Measurements from ENCODE around the gene FOXA1.
A peak's percentile ranks its signal among the peaks of the same experiment; 100 is the strongest.

The FOXA1 gene

DNA sequence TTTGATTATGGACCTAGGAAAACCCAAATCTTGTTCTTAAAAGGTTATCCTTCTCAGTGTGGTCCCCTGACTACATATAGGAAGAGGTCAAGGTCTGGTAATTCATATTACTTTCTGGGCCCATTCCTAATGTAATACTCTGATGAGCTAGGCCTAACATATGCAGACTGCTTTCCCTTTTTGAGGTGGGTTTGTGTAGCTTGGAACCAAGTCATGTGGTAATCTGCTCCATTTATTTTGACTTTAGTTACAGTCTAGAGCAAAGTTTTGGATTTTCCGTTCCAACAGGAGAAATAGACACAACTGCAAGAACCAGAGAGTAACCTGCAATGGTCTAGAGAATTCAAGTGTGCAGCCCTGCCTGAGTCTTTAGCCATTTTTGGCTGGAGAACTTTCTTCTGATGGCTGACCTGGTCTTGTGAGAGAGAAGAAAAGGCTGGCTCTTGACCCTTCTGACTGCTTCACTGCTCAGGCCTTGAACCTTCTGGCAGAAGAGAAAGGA, 22.9 kb upstream of the FOXA1 start:
- no peak for DNase-seq (ENCODE audit: low read depth, low spot score)
- TF ChIP-seq CTCF (IDR thresholded peaks at IDR 0.05; ENCODE audit: low read depth, low read length), result no peak
- in situ Hi-C loops (cut with HindIII; ENCODE audit: low sequenced_read_pairs), result no loop called here
- no peak overlapping the region for H3K4me3 ChIP-seq (ENCODE audit: low read depth, low read length)

DNA sequence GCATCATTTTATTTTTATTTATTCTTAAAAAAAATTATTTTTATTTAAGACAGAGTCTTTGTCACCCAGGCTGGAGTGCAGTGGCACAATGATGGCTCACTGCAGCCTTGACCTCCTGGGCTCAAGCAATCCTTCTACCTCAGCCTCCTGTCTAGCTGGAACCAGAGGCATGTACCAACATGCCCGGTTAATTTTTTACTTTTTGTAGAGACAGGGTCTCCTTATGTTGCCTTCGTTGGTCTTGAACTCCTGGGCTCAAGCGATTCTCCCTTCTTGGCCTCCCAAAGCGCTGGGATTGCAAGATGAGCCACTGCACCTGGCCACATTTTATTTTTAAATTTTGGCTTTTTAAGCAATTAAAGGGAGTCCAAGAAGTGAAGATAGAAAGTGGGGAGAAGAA, 21.8 kb upstream of the FOXA1 start:
- H3K4me3 ChIP-seq (ENCODE audit: low read depth, low read length), result no peak overlapping the region
- in situ Hi-C loops (cut with HindIII; ENCODE audit: low sequenced_read_pairs), result no loop called here
- no peak for DNase-seq (ENCODE audit: low read depth, low spot score)
- TF ChIP-seq CTCF (IDR thresholded peaks at IDR 0.05; ENCODE audit: low read depth, low read length), result no peak

DNA sequence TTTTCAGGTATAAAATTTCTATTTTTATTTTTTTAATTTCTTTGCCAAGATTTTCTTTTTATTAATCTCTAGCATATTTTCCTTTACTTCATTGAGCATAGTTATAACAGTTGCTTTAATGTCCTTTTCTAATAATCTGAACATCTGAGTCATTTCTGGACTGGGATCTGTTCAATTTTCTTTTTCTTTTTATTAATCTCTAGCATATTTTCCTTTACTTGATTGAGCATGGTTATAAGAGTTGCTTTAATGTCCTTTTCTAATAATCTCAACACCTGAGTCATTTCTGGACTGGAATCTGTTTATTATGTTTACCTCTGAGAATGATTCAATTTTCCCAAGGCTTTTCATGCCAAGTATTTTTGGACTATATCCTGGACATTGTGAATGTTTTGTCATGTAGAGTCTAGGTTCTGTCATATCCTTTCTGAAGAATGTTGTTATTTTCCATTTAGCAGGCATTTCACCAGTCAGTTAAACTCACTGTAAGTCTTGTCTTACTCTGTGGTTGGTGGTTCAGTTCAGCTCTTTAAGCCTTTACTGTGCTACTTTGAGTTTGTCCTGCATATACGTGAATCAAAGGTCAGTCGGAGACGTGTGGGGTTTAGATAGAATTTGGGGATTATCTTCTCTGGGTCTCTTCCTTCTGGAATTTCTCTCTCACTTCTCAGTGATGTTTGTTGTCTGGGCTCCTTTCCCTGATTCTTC, 20.7 kb upstream of the FOXA1 start:
- no peak for DNase-seq (ENCODE audit: low read depth, low spot score)
- TF ChIP-seq CTCF (IDR thresholded peaks at IDR 0.05; ENCODE audit: low read depth, low read length), result no peak
- no peak overlapping the region for H3K4me3 ChIP-seq (ENCODE audit: low read depth, low read length)
- in situ Hi-C loops (cut with HindIII; ENCODE audit: low sequenced_read_pairs), result no loop called here

- H3K4me3 ChIP-seq (ENCODE audit: low read depth, low read length), result peak overlapping the region; percentile 20
- no peak for TF ChIP-seq CTCF (IDR thresholded peaks at IDR 0.05; ENCODE audit: low read depth, low read length)
- in situ Hi-C loops (cut with HindIII; ENCODE audit: low sequenced_read_pairs), result no loop called here
- no peak for DNase-seq (ENCODE audit: low read depth, low spot score)
Measured at GRCh38 chr14:37610945-37611523, 16.0 kb upstream of the FOXA1 start.

GRCh38 chr14:37608649-37609048, 13.6 kb upstream of the FOXA1 start:
- TF ChIP-seq CTCF (IDR thresholded peaks at IDR 0.05; ENCODE audit: low read depth, low read length), result no peak
- in situ Hi-C loops (cut with HindIII; ENCODE audit: low sequenced_read_pairs), result no loop called here
- no peak for DNase-seq (ENCODE audit: low read depth, low spot score)
- H3K4me3 ChIP-seq (ENCODE audit: low read depth, low read length), result no peak overlapping the region

- H3K4me3 ChIP-seq (ENCODE audit: low read depth, low read length), result no peak overlapping the region
- TF ChIP-seq CTCF (IDR thresholded peaks at IDR 0.05; ENCODE audit: low read depth, low read length), result no peak
- DNase-seq (ENCODE audit: low read depth, low spot score), result no peak
- in situ Hi-C loops (cut with HindIII; ENCODE audit: low sequenced_read_pairs), result no loop called here
Measured at GRCh38 chr14:37606678-37607077, 11.6 kb upstream of the FOXA1 start.

Measured in astrocyte of the spinal cord (primary cell).